ENCODE measurements around the gene ERLEC1.
A peak's percentile ranks its signal among the peaks of the same experiment; 100 is the strongest.
"Not testable (repeated sequence)": the region's sequence is repeated elsewhere in the genome, so short reads cannot be mapped to it uniquely, and the experiment has no call there.

Gene ERLEC1

GRCh38 chr2:53786705-53787613 is at the start of gene ERLEC1, which contains the start of gene ASB3:
Gene ERLEC1, plus strand, starts transcription at chr2:53787044. Its CDS starts 167 bp downstream, at chr2:53787211.
Gene ASB3, minus strand, starts transcription at chr2:53786953. Its CDS starts 21,381 bp downstream, at chr2:53765572.
- DNase-seq: peak; percentile 82

- no peak for DNase-seq
Measured at GRCh38 chr2:53737091-53737490, 49.8 kb upstream of the ERLEC1 start.

- no peak for DNase-seq
Measured at GRCh38 chr2:53739032-53739431, 47.8 kb upstream of the ERLEC1 start.

- DNase-seq: no peak
Measured at GRCh38 chr2:53740170-53740569, 46.7 kb upstream of the ERLEC1 start.

GRCh38 chr2:53744395-53745065 is 42.3 kb upstream of the ERLEC1 start:
- no peak for DNase-seq

GRCh38 chr2:53750041-53750768 is 36.6 kb upstream of the ERLEC1 start:
- no peak for DNase-seq

GRCh38 chr2:53751728-53752127 is 35.1 kb upstream of the ERLEC1 start:
- no peak for DNase-seq

- DNase-seq: no peak
Measured at GRCh38 chr2:53752385-53752784, 34.5 kb upstream of the ERLEC1 start.

GRCh38 chr2:53753041-53753440 is 33.8 kb upstream of the ERLEC1 start:
- DNase-seq: no peak

GRCh38 chr2:53755121-53755520 is 31.7 kb upstream of the ERLEC1 start:
- no peak for DNase-seq

- DNase-seq: no peak
Measured at GRCh38 chr2:53756644-53757043, 30.2 kb upstream of the ERLEC1 start.

- DNase-seq: not testable (repeated sequence)
Measured at GRCh38 chr2:53757206-53757605, 29.6 kb upstream of the ERLEC1 start.

- DNase-seq: no peak
Measured at GRCh38 chr2:53765767-53766166, 21.1 kb upstream of the ERLEC1 start.

- peak; percentile 89 for DNase-seq
Measured at GRCh38 chr2:53767405-53768241, 19.2 kb upstream of the ERLEC1 start, which contains the start of gene CHAC2. Gene CHAC2, plus strand, starts transcription at chr2:53767804. Its CDS starts 83 bp downstream, at chr2:53767887.

- no peak for DNase-seq
Measured at GRCh38 chr2:53768242-53768542, 18.7 kb upstream of the ERLEC1 start.

- no peak for DNase-seq
Measured at GRCh38 chr2:53769318-53769945, 17.4 kb upstream of the ERLEC1 start.

- DNase-seq: no peak
Measured at GRCh38 chr2:53770264-53770663, 16.6 kb upstream of the ERLEC1 start.

GRCh38 chr2:53777134-53777533 is 9.7 kb upstream of the ERLEC1 start:
- no peak for DNase-seq

- DNase-seq: no peak
Measured at GRCh38 chr2:53778536-53779162, 8.2 kb upstream of the ERLEC1 start.

GRCh38 chr2:53780056-53780455 is 6.8 kb upstream of the ERLEC1 start:
- DNase-seq: no peak

- DNase-seq: no peak
Measured at GRCh38 chr2:53782676-53783075, 4.2 kb upstream of the ERLEC1 start.
